ENCODE measurements around the gene ATG9B. TPM values are rescaled to one million over a fixed set of nuclear protein-coding genes. Genes with fewer than 3 reads are reported as not detected.

ATG9B gene
- total and polyA plus RNA-seq, 2 donors from 2014 or later: 0.19 TPM

- intact Hi-C loops (cut with DNase I): no loop called here
- Histone ChIP-seq H3K27ac (ENCODE audit: low read depth in 2 of 2, low read length in 2 of 2) (no peak overlapping the region), H3K4me3 (ENCODE audit: low read length in 3 of 3) (no peak overlapping the region), H3K27me3 (ENCODE audit: control insufficient read depth, insufficient read depth, low read length) (no peaks in the 10 kb centered on the region), H3K9ac (ENCODE audit: low read length in 3 of 3) (no peak overlapping the region), H3K4me1 (ENCODE audit: control insufficient read depth in 2 of 3, insufficient read depth in 2 of 3, low read depth in 1 of 3, low read length in 3 of 3) (peaks cover 0 to 6% (median 0%) of the 10 kb centered on the region in 3 donors), H3K9me3 (ENCODE audit: control insufficient read depth in 2 of 3, insufficient read depth in 1 of 3, low read length in 3 of 3) (no peaks in the 10 kb centered on the region), H3K36me3 (ENCODE audit: control insufficient read depth in 2 of 3, insufficient read depth in 3 of 3, low read length in 3 of 3) (no peaks in the 10 kb centered on the region)
- TF ChIP-seq CTCF (IDR thresholded peaks at IDR 0.05; ENCODE audit: borderline replicate concordance, extremely low read depth, insufficient read depth): no peak
- DNase-seq (no peak), FAIRE-seq (no peak)
Observed at GRCh38 chr7:150970424-150970823, 53.9 kb downstream of the ATG9B start.

GRCh38 chr7:150969475-150969874 lies 54.8 kb downstream of the ATG9B start:
- Histone ChIP-seq H3K27ac (ENCODE audit: low read depth in 2 of 2, low read length in 2 of 2) (no peak overlapping the region), H3K9ac (ENCODE audit: low read length in 3 of 3) (no peak overlapping the region), H3K36me3 (ENCODE audit: control insufficient read depth in 2 of 3, insufficient read depth in 3 of 3, low read length in 3 of 3) (no peaks in the 10 kb centered on the region), H3K4me1 (ENCODE audit: control insufficient read depth in 2 of 3, insufficient read depth in 2 of 3, low read depth in 1 of 3, low read length in 3 of 3) (peaks cover 0 to 8% (median 0%) of the 10 kb centered on the region in 3 donors), H3K9me3 (ENCODE audit: control insufficient read depth in 2 of 3, insufficient read depth in 1 of 3, low read length in 3 of 3) (no peaks in the 10 kb centered on the region), H3K27me3 (ENCODE audit: control insufficient read depth, insufficient read depth, low read length) (no peaks in the 10 kb centered on the region), H3K4me3 (ENCODE audit: low read length in 3 of 3) (no peak overlapping the region)
- intact Hi-C loops (cut with DNase I): no loop called here
- no peak for TF ChIP-seq CTCF (IDR thresholded peaks at IDR 0.05; ENCODE audit: borderline replicate concordance, extremely low read depth, insufficient read depth)
- DNase-seq (no peak), FAIRE-seq (no peak)

GRCh38 chr7:150968734-150969372 lies 55.4 kb downstream of the ATG9B start:
- Histone ChIP-seq H3K9ac (ENCODE audit: low read length in 3 of 3) (no peak overlapping the region), H3K4me1 (ENCODE audit: control insufficient read depth in 2 of 3, insufficient read depth in 2 of 3, low read depth in 1 of 3, low read length in 3 of 3) (peaks cover 0 to 10% (median 0%) of the 10 kb centered on the region in 3 donors), H3K27ac (ENCODE audit: low read depth in 2 of 2, low read length in 2 of 2) (no peak overlapping the region), H3K36me3 (ENCODE audit: control insufficient read depth in 2 of 3, insufficient read depth in 3 of 3, low read length in 3 of 3) (no peaks in the 10 kb centered on the region), H3K4me3 (ENCODE audit: low read length in 3 of 3) (no peak overlapping the region), H3K9me3 (ENCODE audit: control insufficient read depth in 2 of 3, insufficient read depth in 1 of 3, low read length in 3 of 3) (no peaks in the 10 kb centered on the region), H3K27me3 (ENCODE audit: control insufficient read depth, insufficient read depth, low read length) (no peaks in the 10 kb centered on the region)
- DNase-seq (no peak), FAIRE-seq (no peak)
- intact Hi-C loops (cut with DNase I): no loop called here
- TF ChIP-seq CTCF (IDR thresholded peaks at IDR 0.05; ENCODE audit: borderline replicate concordance, extremely low read depth, insufficient read depth): no peak
